T-cell (primary cell): ENCODE data around the gene KIF18A. TPM values are rescaled to one million over a fixed set of nuclear protein-coding genes. Genes with fewer than 3 reads are reported as not detected.

Experiments
- ATAC-seq, 4 experiments: fragments of 200-7000 bp in 3 of 4; fragments of 150-1000 bp in 1 of 4; cut with Tn5 transposase; replicated peaks in 1 of 4; 1 replicate in 3 of 4; 2 replicates in 1 of 4; pipeline ENCODE4 v1.10.0; 2021; ENCODE audit warnings: moderate library complexity in 3 of 4, mild to moderate bottlenecking in 2 of 4, moderate number of reproducible peaks in 1 of 4
- CTCF ChIA-PET, 2 donors: fragments of 300-600 bp; sonication (Branson Sonifier 250); formaldehyde crosslinking; loops; one replicate each; lab custom pipeline; 2022; ENCODE audit warnings: antibody characterized with exemption in 2 of 2; lab: Charles Lee
- POLR2A ChIA-PET, 2 donors: fragments of 300-600 bp; sonication (Branson Sonifier 250); formaldehyde crosslinking; loops; one replicate each; lab custom pipeline; 2022; ENCODE audit warnings: antibody characterized with exemption in 2 of 2; lab: Charles Lee
- DNase-seq, 35 experiments: peaks; one replicate each; pipeline versions ENCODE4 v3.0.0 to v3.0.0-alpha.2; 2013 to 2023
- H3K27ac ChIP-seq: one replicate; pipeline ENCODE4 v1.5.1; 2013; ENCODE audit warnings: low read length
- H3K27me3 ChIP-seq, 2 experiments: replicated peaks in 1 of 2; 1 replicate in 1 of 2; 2 replicates in 1 of 2; pipeline versions ENCODE4 v1.6.1 to v1.7.0; 2013; ENCODE audit warnings: low read length in 1 of 2, mixed read lengths in 1 of 2; ENCODE audit not compliant: control insufficient read depth in 2 of 2, insufficient read depth in 2 of 2; ENCODE audit errors: extremely low read depth in 1 of 2
- H3K36me3 ChIP-seq, 2 donors: 1 replicate in 1 of 2; 2 replicates in 1 of 2; pipeline versions ENCODE4 v1.6.1 to v1.7.0; 2013; ENCODE audit warnings: low read length in 1 of 2; ENCODE audit not compliant: control insufficient read depth in 2 of 2, insufficient read depth in 1 of 2; ENCODE audit errors: extremely low read depth in 1 of 2
- H3K4me1 ChIP-seq, 2 experiments: 1 replicate in 1 of 2; 2 replicates in 1 of 2; pipeline versions ENCODE4 v1.6.1 to v1.7.0; 2013; ENCODE audit warnings: low read length in 2 of 2, mixed read lengths in 1 of 2; ENCODE audit not compliant: insufficient read depth in 2 of 2, control insufficient read depth in 1 of 2; ENCODE audit errors: extremely low read depth in 1 of 2
- H3K4me3 ChIP-seq, 2 donors: 1 replicate in 1 of 2; 2 replicates in 1 of 2; pipeline versions ENCODE4 v1.5.1 to v1.7.0; 2013; ENCODE audit warnings: mild to moderate bottlenecking in 2 of 2, low read length in 1 of 2, moderate library complexity in 1 of 2; ENCODE audit not compliant: control insufficient read depth in 1 of 2; ENCODE audit errors: extremely low read depth in 1 of 2
- H3K9me3 ChIP-seq: 2 replicates; pipeline ENCODE4 v1.7.0; 2013
- H3K27ac Mint-ChIP-seq, 2 donors: one replicate each; pipeline ENCODE4 v1.8.0; 2020 to 2021; ENCODE audit warnings: mild to moderate bottlenecking in 2 of 2, mixed read lengths in 2 of 2
- H3K27me3 Mint-ChIP-seq, 2 donors: one replicate each; pipeline ENCODE4 v1.8.0; 2021 to 2022; ENCODE audit warnings: mixed read lengths in 2 of 2
- H3K36me3 Mint-ChIP-seq: one replicate; pipeline ENCODE4 v1.8.0; 2021; ENCODE audit warnings: mixed read lengths
- H3K4me1 Mint-ChIP-seq, 3 donors: one replicate each; pipeline ENCODE4 v1.8.0; 2020 to 2022; ENCODE audit warnings: mixed read lengths in 3 of 3, mild to moderate bottlenecking in 1 of 3
- H3K4me3 Mint-ChIP-seq, 3 donors: one replicate each; pipeline ENCODE4 v1.8.0; 2020 to 2022; ENCODE audit warnings: mild to moderate bottlenecking in 3 of 3, mixed read lengths in 3 of 3, moderate library complexity in 3 of 3
- H3K9me3 Mint-ChIP-seq, 3 donors: one replicate each; pipeline ENCODE4 v1.8.0; 2020 to 2022; ENCODE audit warnings: mixed read lengths in 3 of 3
- WGBS: methylation state at CpG from one replicate; pipeline ENCODE4 v1.1.5; 2013; ENCODE audit warnings: missing lambda C conversion rate; ENCODE audit not compliant: insufficient coverage; 5-methylcytosine and 5-hydroxymethylcytosine counted together
- total RNA-seq, 35 experiments: library from RNA in 6 of 35; stranded (reverse) in 6 of 35; fragments of 120-200 nt in 1 of 35; gene quantifications; one replicate each; pipeline versions ENCODE4 v1.2.1 to v1.2.4 and lab custom pipeline; 2013 to 2026

KIF18A gene
- total RNA-seq, 5 donors from 2014 or later (not counting 1 experiment from before 2014, with no cell fraction given), result 0.76 to 3.7 (median 1.3) TPM

DNA sequence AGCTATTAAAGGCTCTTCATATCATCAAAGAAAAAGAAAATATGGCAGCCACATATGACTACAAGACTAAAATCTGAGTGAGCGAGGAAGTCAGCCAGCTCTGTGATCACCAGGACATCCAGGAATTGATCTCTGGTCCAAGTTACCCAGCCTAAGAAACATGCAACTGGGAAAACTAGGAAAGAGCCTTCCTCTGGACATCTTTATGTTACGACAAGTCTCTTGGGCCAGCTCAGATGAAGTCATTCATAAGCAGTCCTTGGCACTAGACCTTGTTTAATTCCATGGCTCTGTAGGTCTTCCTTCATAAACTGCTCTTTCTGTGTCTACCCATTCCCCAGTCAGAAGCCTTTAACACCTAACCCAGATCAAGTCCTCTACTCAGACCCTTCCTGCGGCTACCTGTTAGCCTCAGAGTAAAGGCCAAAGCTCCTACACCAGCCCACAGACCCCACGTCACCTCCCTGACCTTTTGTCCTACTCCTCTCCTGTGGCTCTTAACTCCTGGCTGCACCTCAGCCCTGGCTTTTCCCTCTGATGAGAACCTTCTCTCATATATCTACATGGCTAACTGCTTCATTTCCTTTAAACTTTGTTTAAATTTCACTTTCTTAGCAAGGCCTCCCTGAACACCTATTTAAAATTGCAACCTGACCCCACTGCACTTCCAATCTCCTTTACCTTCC is 134.0 kb downstream of the KIF18A start:
- POLR2A ChIA-PET, result no interaction called here

DNA sequence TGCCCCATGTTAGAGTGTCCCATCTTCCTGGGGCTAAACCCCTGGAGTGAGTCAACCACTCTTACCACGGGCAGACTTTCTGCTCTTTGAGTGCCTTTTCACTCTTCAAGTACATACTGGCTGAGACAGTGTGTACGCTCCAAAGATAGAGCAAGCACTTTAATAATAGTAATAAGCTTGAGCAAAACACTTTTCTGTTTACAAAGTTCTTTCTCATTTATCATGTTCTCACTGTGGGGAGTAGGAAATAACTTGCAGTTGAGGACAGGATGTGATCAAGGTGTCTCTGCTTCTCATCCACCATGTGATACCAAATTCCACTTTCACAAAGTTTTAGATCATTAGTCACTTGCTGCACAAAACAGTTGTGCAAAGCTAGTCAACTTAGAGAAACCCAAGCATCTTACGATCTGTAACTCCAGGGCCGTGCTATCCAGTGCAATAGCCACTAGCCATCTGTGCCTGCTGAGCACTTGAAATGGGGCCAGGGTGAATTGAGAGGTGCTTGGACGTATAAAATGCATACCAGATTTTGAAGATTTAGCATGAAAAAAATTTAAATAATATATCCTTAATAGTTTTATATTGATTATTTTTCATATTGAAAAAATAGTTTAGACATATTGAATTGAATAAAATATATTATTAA is 135.3 kb downstream of the KIF18A start:
- H3K36me3 Mint-ChIP-seq, result no peaks in the 10 kb centered on the region
- ChIA-PET CTCF (no interaction called here), POLR2A (no interaction called here)
- ATAC-seq, result no peak
- no peaks in the 10 kb centered on the region for H3K36me3 ChIP-seq
- WGBS, result 67% methylated on average over 3 of the region's 5 CpGs
- H3K27me3 Mint-ChIP-seq, result no peaks in the 10 kb centered on the region
- no peaks in the 10 kb centered on the region for H3K4me1 ChIP-seq
- no peaks in the 10 kb centered on the region for H3K9me3 ChIP-seq
- no peak overlapping the region for H3K4me3 ChIP-seq
- DNase-seq, result no peak
- H3K27me3 ChIP-seq, result no peaks in the 10 kb centered on the region
- H3K27ac Mint-ChIP-seq, result no peak overlapping the region
- no peak overlapping the region for H3K4me3 Mint-ChIP-seq
- H3K9me3 Mint-ChIP-seq, result no peaks in the 10 kb centered on the region
- H3K27ac ChIP-seq, result no peak overlapping the region
- no peaks in the 10 kb centered on the region for H3K4me1 Mint-ChIP-seq

More for the DNA sequence above, 134.0 kb downstream of the KIF18A start:
- no peaks in the 10 kb centered on the region for H3K27me3 ChIP-seq
- CTCF ChIA-PET, result no interaction called here
- H3K9me3 ChIP-seq, result no peaks in the 10 kb centered on the region
- Mint-ChIP-seq H3K27ac (no peak overlapping the region), H3K27me3 (no peaks in the 10 kb centered on the region), H3K36me3 (no peaks in the 10 kb centered on the region), H3K4me3 (no peak overlapping the region), H3K9me3 (no peaks in the 10 kb centered on the region), H3K4me1 (no peaks in the 10 kb centered on the region)
- no peak overlapping the region for H3K4me3 ChIP-seq
- WGBS, result 78% methylated on average over 4 of the region's 4 CpGs
- H3K4me1 ChIP-seq, result no peaks in the 10 kb centered on the region
- ATAC-seq (no peak), DNase-seq (no peak)
- H3K27ac ChIP-seq, result no peak overlapping the region
- H3K36me3 ChIP-seq, result no peaks in the 10 kb centered on the region

DNA sequence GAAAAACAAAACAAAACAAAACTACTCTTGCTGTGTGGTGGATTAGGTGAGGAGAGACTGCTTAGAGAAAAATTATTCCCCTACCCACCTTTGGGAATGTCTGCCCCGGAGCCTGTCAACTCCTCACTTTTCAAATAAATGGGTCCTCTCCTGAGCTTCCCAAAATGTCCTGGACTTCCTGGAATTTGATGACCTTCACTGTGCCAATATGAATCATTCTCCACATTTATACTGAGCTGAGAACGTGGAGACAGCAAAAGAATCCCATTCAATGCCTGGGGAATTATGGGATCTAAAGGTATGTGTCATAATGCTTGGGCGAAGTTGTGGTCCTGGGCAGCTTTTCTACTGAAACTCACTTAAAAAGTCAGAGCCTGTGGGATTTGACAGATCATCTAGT is 136.8 kb downstream of the KIF18A start:
- no peaks in the 10 kb centered on the region for H3K9me3 ChIP-seq
- Mint-ChIP-seq H3K4me1 (no peaks in the 10 kb centered on the region), H3K4me3 (no peak overlapping the region), H3K27ac (no peak overlapping the region), H3K9me3 (no peaks in the 10 kb centered on the region), H3K27me3 (peaks cover 0 to 4% of the 10 kb centered on the region in 2 donors), H3K36me3 (no peaks in the 10 kb centered on the region)
- DNase-seq, result no peak
- no peak overlapping the region for H3K4me3 ChIP-seq
- WGBS, result 86% methylated on average over 1 of the region's 3 CpGs
- H3K27me3 ChIP-seq, result no peaks in the 10 kb centered on the region
- H3K27ac ChIP-seq, result no peak overlapping the region
- ChIA-PET POLR2A (no interaction called here), CTCF (no interaction called here)
- no peaks in the 10 kb centered on the region for H3K36me3 ChIP-seq
- H3K4me1 ChIP-seq, result no peaks in the 10 kb centered on the region
- ATAC-seq, result no peak

Other genes starting within 250 kb of the KIF18A start
- gene METTL15, start 232 bp upstream of the KIF18A start, total RNA-seq, result 10 to 100 TPM in 3 of 5 donors, 1 to 10 TPM in 2; 7.6 to 12.1 (median 10.6) TPM